CD14-positive monocyte (primary cell): Measurements from ENCODE around the gene ASMTL. TPM values are rescaled to one million over a fixed set of nuclear protein-coding genes. Genes with fewer than 3 reads are reported as not detected.

Experiments used
- DNase-seq, 3 donors: peaks; one replicate each; pipeline ENCODE4 v3.0.0-alpha.2; 2011 to 2022
- H2AFZ ChIP-seq: 2 replicates; pipeline ENCODE4 v1.6.0; 2012; ENCODE audit warnings: mild to moderate bottlenecking, low read depth, low read length, inconsistent platforms; ENCODE audit not compliant: insufficient read depth, poor library complexity, severe bottlenecking
- H3K27ac ChIP-seq, 2 donors: 1 replicate in 1 of 2; 2 replicates in 1 of 2; pipeline ENCODE4 v1.5.1; 2012 to 2013; ENCODE audit warnings: low read length in 2 of 2, control low read depth in 1 of 2, inconsistent platforms in 1 of 2, low read depth in 1 of 2, mild to moderate bottlenecking in 1 of 2
- H3K27me3 ChIP-seq, 2 donors: one replicate each; pipeline versions ENCODE4 v1.6.0 to v1.6.1; 2011 to 2013; ENCODE audit warnings: low read length in 2 of 2; ENCODE audit not compliant: control insufficient read depth in 2 of 2, insufficient read depth in 2 of 2
- H3K36me3 ChIP-seq, 2 donors: replicated peaks in 1 of 2; 1 replicate in 1 of 2; 2 replicates in 1 of 2; pipeline versions ENCODE4 v1.5.1 to v1.6.1; 2012 to 2013; ENCODE audit warnings: low read length in 2 of 2, control low read depth in 1 of 2, inconsistent platforms in 1 of 2, mild to moderate bottlenecking in 1 of 2; ENCODE audit not compliant: insufficient read depth in 2 of 2, control insufficient read depth in 1 of 2
- H3K4me1 ChIP-seq, 2 donors: 1 replicate in 1 of 2; 2 replicates in 1 of 2; pipeline versions ENCODE4 v1.5.1 to v1.6.1; 2012 to 2013; ENCODE audit warnings: low read length in 2 of 2, control low read depth in 1 of 2, inconsistent platforms in 1 of 2, mild to moderate bottlenecking in 1 of 2, moderate library complexity in 1 of 2; ENCODE audit not compliant: insufficient read depth in 2 of 2, control insufficient read depth in 1 of 2
- H3K4me2 ChIP-seq: replicated peaks from 2 replicates; pipeline ENCODE3; 2012; ENCODE audit warnings: low read length, moderate library complexity, mild to moderate bottlenecking; ENCODE audit not compliant: poor library complexity, severe bottlenecking; ENCODE audit errors: extremely low read depth
- H3K4me3 ChIP-seq, 3 experiments: fragments of 200-600 bp in 1 of 3; sonication (generic) in 1 of 3; replicated peaks in 1 of 3; 1 replicate in 2 of 3; 2 replicates in 1 of 3; pipeline ENCODE4 v1.5.1; 2011 to 2013; ENCODE audit warnings: low read length in 3 of 3, mild to moderate bottlenecking in 3 of 3, control low read depth in 2 of 3, low read depth in 2 of 3, inconsistent platforms in 1 of 3, moderate library complexity in 1 of 3
- H3K79me2 ChIP-seq: 2 replicates; pipeline ENCODE4 v1.6.0; 2012; ENCODE audit warnings: mild to moderate bottlenecking, control low read depth, inconsistent platforms, low read length, moderate library complexity; ENCODE audit not compliant: insufficient read depth
- H3K9ac ChIP-seq: 2 replicates; pipeline ENCODE4 v1.6.0; 2017; ENCODE audit warnings: low read length, mild to moderate bottlenecking; ENCODE audit not compliant: insufficient read depth, poor library complexity, severe bottlenecking
- H3K9me3 ChIP-seq, 2 donors: replicated peaks in 1 of 2; 1 replicate in 1 of 2; 2 replicates in 1 of 2; pipeline versions ENCODE4 v1.5.1 to v1.6.1; 2012 to 2013; ENCODE audit warnings: low read length in 2 of 2, control low read depth in 1 of 2; ENCODE audit not compliant: control insufficient read depth in 1 of 2, insufficient read depth in 1 of 2
- H4K20me1 ChIP-seq: 2 replicates; pipeline ENCODE4 v1.6.0; 2012; ENCODE audit warnings: mild to moderate bottlenecking, low read length, control low read depth, moderate library complexity; ENCODE audit not compliant: insufficient read depth
- H3K27ac Mint-ChIP-seq, 7 donors: one replicate each; pipeline ENCODE4 v1.8.0; 2020; ENCODE audit warnings: mild to moderate bottlenecking in 7 of 7, mixed read lengths in 7 of 7, moderate library complexity in 6 of 7, inconsistent platforms in 2 of 7
- H3K27me3 Mint-ChIP-seq, 3 donors: one replicate each; pipeline ENCODE4 v1.8.0; 2021 to 2022; ENCODE audit warnings: low read depth in 3 of 3, mild to moderate bottlenecking in 3 of 3, mixed read lengths in 3 of 3, moderate library complexity in 3 of 3, inconsistent platforms in 1 of 3
- H3K36me3 Mint-ChIP-seq, 2 donors: one replicate each; pipeline ENCODE4 v1.8.0; 2020; ENCODE audit warnings: mixed read lengths in 2 of 2, inconsistent platforms in 1 of 2, mild to moderate bottlenecking in 1 of 2
- H3K4me1 Mint-ChIP-seq: one replicate; pipeline ENCODE4 v1.8.0; 2020; ENCODE audit warnings: mild to moderate bottlenecking, mixed read lengths
- H3K4me3 Mint-ChIP-seq, 2 donors: one replicate each; pipeline ENCODE4 v1.8.0; 2020; ENCODE audit warnings: mild to moderate bottlenecking in 2 of 2, mixed read lengths in 2 of 2, moderate library complexity in 1 of 2
- H3K9me3 Mint-ChIP-seq, 7 donors: one replicate each; pipeline ENCODE4 v1.8.0; 2020 to 2022; ENCODE audit warnings: mixed read lengths in 7 of 7, mild to moderate bottlenecking in 6 of 7, moderate library complexity in 6 of 7, inconsistent platforms in 2 of 7
- CTCF ChIP-seq: fragments of 200-600 bp; IDR thresholded peaks from one replicate; pipeline ENCODE4 v1.8.0; 2022; ENCODE audit warnings: antibody characterized with exemption, mild to moderate bottlenecking
- WGBS: methylation state at CpG from one replicate; pipeline ENCODE4 v1.1.5; 2013; ENCODE audit warnings: missing lambda C conversion rate; ENCODE audit not compliant: insufficient coverage; 5-methylcytosine and 5-hydroxymethylcytosine counted together
- intact Hi-C, 2 donors: fragments of 100-400 bp; cut with micrococcal nuclease; formaldehyde crosslinking; loops; one replicate each; pipeline versions ENCODE4 v1.15.0 to v1.15.1; 2023
- polyA plus RNA-seq, 3 donors: library from polyadenylated mRNA; depleted of rRNA in 1 of 3; unstranded in 2 of 3; stranded (reverse) in 1 of 3; fragments of 300-500 nt in 2 of 3; fragments of >200 nt in 1 of 3; fragmentation: Illumina TruSeq in 2 of 3; gene quantifications; 1 replicate in 2 of 3; 2 replicates in 1 of 3; pipeline ENCODE4 v1.2.3, GENCODE V29; 2012 to 2021

The ASMTL gene
- polyA plus RNA-seq, 3 donors: 19.0 to 31.5 (median 31.0) TPM

DNA sequence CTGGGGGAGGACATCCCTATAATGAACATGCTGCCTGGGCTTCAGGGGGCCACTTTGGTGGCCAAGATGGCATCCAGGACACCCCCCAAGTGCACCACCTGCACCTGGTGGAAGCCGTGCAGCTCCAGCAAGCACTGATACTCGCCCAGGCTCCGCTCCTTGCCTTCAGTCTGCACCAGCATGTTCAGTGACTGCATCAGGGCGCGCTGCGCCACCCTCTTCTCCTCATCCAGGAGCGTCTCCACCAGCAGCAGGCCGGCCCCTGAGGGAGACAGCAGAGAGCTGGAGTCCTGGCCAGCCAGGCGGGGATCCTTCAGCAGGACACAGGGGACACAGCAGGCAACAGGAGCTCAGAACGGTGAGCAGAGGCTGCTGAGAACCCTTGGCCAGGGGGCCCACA is 49.5 kb downstream of the ASMTL start:
- H3K9ac ChIP-seq: no peak overlapping the region
- H3K4me1 ChIP-seq: no peaks in the 10 kb centered on the region
- intact Hi-C loops: loop anchor here in 1 of 2 donors (5.0 kb wide), 1 partner anchor 44 kb away; no protein-coding TSS in a partner anchor
- DNase-seq: no peak
- 100% methylated on average over 5 of the region's 10 CpGs for WGBS
- H3K27ac ChIP-seq: no peak overlapping the region
- Mint-ChIP-seq H3K4me3 (no peak overlapping the region), H3K27ac (no peak overlapping the region), H3K36me3 (peaks cover 3 to 25% of the 10 kb centered on the region in 2 donors), H3K9me3 (no peaks in the 10 kb centered on the region), H3K4me1 (no peaks in the 10 kb centered on the region), H3K27me3 (no peaks in the 10 kb centered on the region)
- no peaks in the 10 kb centered on the region for H4K20me1 ChIP-seq
- H3K36me3 ChIP-seq: peaks cover 60 to 94% of the 10 kb centered on the region in 2 donors
- no peak overlapping the region for H3K4me3 ChIP-seq
- H3K79me2 ChIP-seq: peaks cover 3% of the 10 kb centered on the region
- no peak overlapping the region for H2AFZ ChIP-seq
- H3K27me3 ChIP-seq: no peaks in the 10 kb centered on the region
- no peak overlapping the region for H3K4me2 ChIP-seq
- TF ChIP-seq CTCF: no peak
- peaks cover 0 to 5% of the 10 kb centered on the region in 2 donors for H3K9me3 ChIP-seq

- intact Hi-C loops: loop anchor here in 1 of 2 donors (5.0 kb wide), 1 partner anchor 45 kb away; no protein-coding TSS in a partner anchor
- no peak for DNase-seq
- Mint-ChIP-seq H3K27me3 (no peaks in the 10 kb centered on the region), H3K36me3 (peaks cover 11 to 37% of the 10 kb centered on the region in 2 donors), H3K27ac (peak overlapping the region in 1 of 7 donors; percentile 5), H3K4me3 (no peak overlapping the region), H3K4me1 (no peaks in the 10 kb centered on the region), H3K9me3 (peaks cover 0 to 1% (median 0%) of the 10 kb centered on the region in 7 donors)
- Histone ChIP-seq H3K27me3 (no peaks in the 10 kb centered on the region), H3K4me3 (no peak overlapping the region), H3K4me1 (no peaks in the 10 kb centered on the region), H3K27ac (no peak overlapping the region), H2AFZ (no peak overlapping the region), H3K9ac (no peak overlapping the region), H3K79me2 (peaks cover 3% of the 10 kb centered on the region), H3K9me3 (peaks cover 0 to 5% of the 10 kb centered on the region in 2 donors), H3K36me3 (peaks cover 52 to 95% of the 10 kb centered on the region in 2 donors), H4K20me1 (peaks cover 4% of the 10 kb centered on the region), H3K4me2 (no peak overlapping the region)
- no peak for TF ChIP-seq CTCF
- WGBS: 96% methylated on average over 26 of the region's 30 CpGs
These were observed 50.9 kb downstream of the ASMTL start for GRCh38 chrX:1401611-1402430.
